K562 (cell line): Measurements from ENCODE around the gene ZC3H8. TPM values are rescaled to one million over a fixed set of nuclear protein-coding genes. Genes with fewer than 3 reads are reported as not detected.

Source experiments
- BRCA1 ChIP-seq, 2 experiments: fragments of 450-650 bp in 1 of 2; sonication (generic) in 1 of 2; formaldehyde crosslinking in 1 of 2; IDR thresholded peaks; 2 replicates each; pipeline versions ENCODE4 v1.5.0 to v1.6.1; 2017 to 2020; ENCODE audit warnings: mild to moderate bottlenecking in 1 of 2, missing genetic modification reagents in 1 of 2
- CAMTA2 ChIP-seq: fragments of 250-450 bp; sonication (Bioruptor Pico); conservative IDR thresholded peaks from 2 replicates; pipeline ENCODE4 v1.5.1; 2022
- E2F4 ChIP-seq: sonication (generic); formaldehyde crosslinking; IDR thresholded peaks from 2 replicates; pipeline ENCODE4 v1.8.0; 2022; ENCODE audit warnings: mild to moderate bottlenecking, low read depth, missing genetic modification reagents
- EP300 ChIP-seq: IDR thresholded peaks from 2 replicates; pipeline ENCODE4 v1.6.1; 2012; ENCODE audit warnings: low read length, improper control_type of control experiment
- MAFK ChIP-seq: IDR thresholded peaks from 2 replicates; pipeline ENCODE4 v1.6.1; 2011; ENCODE audit warnings: low read length, improper control_type of control experiment
- MECOM ChIP-seq: fragments of 250-450 bp; sonication (Bioruptor Pico); IDR thresholded peaks from 2 replicates; pipeline ENCODE4 v1.8.0; 2022; ENCODE audit warnings: inconsistent platforms
- RAD21 ChIP-seq, 2 experiments: fragments of 250-450 bp in 1 of 2; fragments of 450-650 bp in 1 of 2; sonication (Bioruptor Pico) in 1 of 2; formaldehyde crosslinking in 1 of 2; IDR thresholded peaks in 1 of 2; conservative IDR thresholded peaks in 1 of 2; 2 replicates each; pipeline versions ENCODE4 v1.4.0 to v1.8.0; 2020 to 2022; ENCODE audit warnings: mild to moderate bottlenecking in 2 of 2, moderate library complexity in 1 of 2
- RAD51 ChIP-seq: fragments of 450-650 bp; IDR thresholded peaks from 2 replicates; pipeline ENCODE4 v1.7.1; 2016; ENCODE audit warnings: low read depth, mild to moderate bottlenecking, borderline replicate concordance
- REST ChIP-seq, 2 experiments: fragments of 450-650 bp; formaldehyde crosslinking in 1 of 2; IDR thresholded peaks; 2 replicates each; pipeline versions ENCODE4 v1.4.0 to v1.6.1; 2014 to 2020; ENCODE audit warnings: mild to moderate bottlenecking in 2 of 2, borderline replicate concordance in 1 of 2, low read depth in 1 of 2
- U2AF1 ChIP-seq: fragments of 200-400 bp; formaldehyde crosslinking; optimal IDR thresholded peaks from 2 replicates; pipeline ENCODE3; 2017; ENCODE audit warnings: mild to moderate bottlenecking, low read depth, low read length, moderate library complexity
- polyA plus RNA-seq, 8 experiments: library from polyadenylated mRNA; depleted of rRNA in 4 of 8; stranded (reverse) in 5 of 8; unstranded in 3 of 8; fragments of >200 nt; fragmentation: Nextera tagmentation in 2 of 8; fragmentation: Illumina TruSeq in 1 of 8; extraction: Ambion mirVana in 2 of 8; extraction: Trizol in 1 of 8; gene quantifications; 2 replicates each; pipeline versions ENCODE4 v1.2.1 to v1.2.3, GENCODE V29; 2011 to 2014; ENCODE audit warnings: inconsistent platforms in 1 of 8, missing spikeins in 1 of 8
- total RNA-seq, 7 experiments: library from RNA; depleted of rRNA in 6 of 7; stranded (reverse); fragments of >200 nt in 6 of 7; fragmentation: Illumina TruSeq in 2 of 7; extraction: Trizol in 2 of 7; gene quantifications; 2 replicates each; pipeline versions ENCODE4 v1.2.1 to v1.2.3, GENCODE V29; 2011 to 2021; ENCODE audit warnings: low replicate concordance in 1 of 7
- TF ChIP-seq, protein P1 (sequence below): sonication (generic); formaldehyde crosslinking; IDR thresholded peaks from 2 replicates; pipeline ENCODE4 v1.4.0; 2020; ENCODE audit warnings: mild to moderate bottlenecking, missing genetic modification reagents
- TF ChIP-seq, protein P2 (sequence below), 2 experiments: fragments of 200-800 bp in 1 of 2; sonication (Bioruptor generic) in 1 of 2; sonication (generic) in 1 of 2; formaldehyde crosslinking in 1 of 2; IDR thresholded peaks in 1 of 2; conservative IDR thresholded peaks in 1 of 2; 2 replicates each; pipeline versions ENCODE4 v1.5.0 to v1.6.1; 2016 to 2020; ENCODE audit warnings: missing compliant biosample characterization in 1 of 2, missing genetic modification characterization in 1 of 2, missing genetic modification reagents in 1 of 2

Gene ZC3H8
- total and polyA plus RNA-seq, 9 of the 15 experiments (the other 6 are each of a cell fraction or from before 2014, with no cell fraction given): 11.6 to 41.5 (median 27.5) TPM

DNA sequence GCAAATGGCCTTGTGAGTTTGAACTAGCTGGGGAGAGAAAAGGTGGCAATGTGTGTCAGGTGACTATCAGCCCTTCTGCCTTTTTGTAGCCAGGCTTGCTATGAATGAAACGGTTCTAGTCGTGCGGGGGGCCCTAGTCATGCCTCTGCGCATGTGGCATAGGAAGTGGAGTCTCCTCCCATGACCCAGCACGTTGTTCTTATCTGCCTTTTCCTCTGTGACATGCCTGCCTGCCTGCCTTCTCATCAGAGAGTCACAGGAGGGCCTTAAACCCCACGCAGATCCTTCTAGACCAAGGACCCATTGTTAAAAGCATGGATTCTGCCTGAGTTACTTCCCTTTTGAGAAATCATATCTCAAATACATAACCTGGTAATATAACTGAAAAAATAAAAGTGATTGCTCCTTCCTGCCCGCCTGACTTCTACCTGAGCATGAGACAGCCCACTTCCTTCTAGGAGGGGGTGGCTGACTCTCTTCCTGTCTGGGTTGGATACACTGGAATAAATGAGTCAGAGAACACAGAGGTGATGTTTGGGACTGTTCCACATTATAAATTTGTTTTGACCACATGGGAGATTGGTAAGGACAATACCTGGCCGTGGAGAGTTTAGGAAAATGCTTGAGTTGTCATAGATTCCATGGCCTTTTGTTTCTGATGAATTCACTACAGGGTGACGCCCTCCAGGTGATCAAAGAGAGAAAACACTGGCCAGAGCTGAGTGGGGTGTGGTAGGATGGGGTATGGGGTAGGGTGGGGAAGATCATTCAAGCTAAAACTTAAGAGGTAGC is 66.8 kb downstream of the ZC3H8 start (continued):
- TF ChIP-seq, protein P1, sequence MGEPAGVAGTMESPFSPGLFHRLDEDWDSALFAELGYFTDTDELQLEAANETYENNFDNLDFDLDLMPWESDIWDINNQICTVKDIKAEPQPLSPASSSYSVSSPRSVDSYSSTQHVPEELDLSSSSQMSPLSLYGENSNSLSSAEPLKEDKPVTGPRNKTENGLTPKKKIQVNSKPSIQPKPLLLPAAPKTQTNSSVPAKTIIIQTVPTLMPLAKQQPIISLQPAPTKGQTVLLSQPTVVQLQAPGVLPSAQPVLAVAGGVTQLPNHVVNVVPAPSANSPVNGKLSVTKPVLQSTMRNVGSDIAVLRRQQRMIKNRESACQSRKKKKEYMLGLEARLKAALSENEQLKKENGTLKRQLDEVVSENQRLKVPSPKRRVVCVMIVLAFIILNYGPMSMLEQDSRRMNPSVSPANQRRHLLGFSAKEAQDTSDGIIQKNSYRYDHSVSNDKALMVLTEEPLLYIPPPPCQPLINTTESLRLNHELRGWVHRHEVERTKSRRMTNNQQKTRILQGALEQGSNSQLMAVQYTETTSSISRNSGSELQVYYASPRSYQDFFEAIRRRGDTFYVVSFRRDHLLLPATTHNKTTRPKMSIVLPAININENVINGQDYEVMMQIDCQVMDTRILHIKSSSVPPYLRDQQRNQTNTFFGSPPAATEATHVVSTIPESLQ (CRISPR knock-in tag): 0 out of 2 replicates have a peak, but pooled peaks have one; percentile 30
- TF ChIP-seq MECOM (CRISPR knock-in tag): no peak
- TF ChIP-seq RAD21 (CRISPR knock-in tag; conservative IDR thresholded peaks at IDR 0.05 in 1 of 2, IDR thresholded peaks at IDR 0.05 in 1 of 2): peak in 1 of 2 experiments; percentile 15; a peak in 2 of 4 replicates
- no peak for TF ChIP-seq U2AF1
- no peak; the same call in 1 of the 2 replicates for TF ChIP-seq MAFK
- TF ChIP-seq, protein P2, sequence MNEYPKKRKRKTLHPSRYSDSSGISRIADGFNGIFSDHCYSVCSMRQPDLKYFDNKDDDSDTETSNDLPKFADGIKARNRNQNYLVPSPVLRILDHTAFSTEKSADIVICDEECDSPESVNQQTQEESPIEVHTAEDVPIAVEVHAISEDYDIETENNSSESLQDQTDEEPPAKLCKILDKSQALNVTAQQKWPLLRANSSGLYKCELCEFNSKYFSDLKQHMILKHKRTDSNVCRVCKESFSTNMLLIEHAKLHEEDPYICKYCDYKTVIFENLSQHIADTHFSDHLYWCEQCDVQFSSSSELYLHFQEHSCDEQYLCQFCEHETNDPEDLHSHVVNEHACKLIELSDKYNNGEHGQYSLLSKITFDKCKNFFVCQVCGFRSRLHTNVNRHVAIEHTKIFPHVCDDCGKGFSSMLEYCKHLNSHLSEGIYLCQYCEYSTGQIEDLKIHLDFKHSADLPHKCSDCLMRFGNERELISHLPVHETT (CRISPR knock-in tag; conservative IDR thresholded peaks at IDR 0.05 in 1 of 2, IDR thresholded peaks at IDR 0.05 in 1 of 2): peak in 1 of 2 experiments; percentile 59; a peak in 1 of 4 replicates
- no peak for TF ChIP-seq E2F4 (CRISPR knock-in tag)
- peak; percentile 61; the same call in 1 of the 2 replicates for TF ChIP-seq RAD51
- peak; percentile 29; the same call in 1 of the 2 replicates for TF ChIP-seq EP300
- TF ChIP-seq CAMTA2 (CRISPR knock-in tag): no peak
- peak; percentile 4; the same call in 1 of the 2 replicates for TF ChIP-seq REST (IDR thresholded peaks at IDR 0.05; ENCODE audit: borderline replicate concordance)
- no peak for TF ChIP-seq REST (CRISPR knock-in tag; IDR thresholded peaks at IDR 0.05; ENCODE audit: low read depth)
- TF ChIP-seq BRCA1 (IDR thresholded peaks at IDR 0.05): no peak
- TF ChIP-seq BRCA1 (CRISPR knock-in tag; IDR thresholded peaks at IDR 0.05): no peak
